ENCODE results near the gene PRDX3.
"Not testable (repeated sequence)": the region's sequence is repeated elsewhere in the genome, so short reads cannot be mapped to it uniquely, and the experiment has no call there.

PRDX3 gene

DNA sequence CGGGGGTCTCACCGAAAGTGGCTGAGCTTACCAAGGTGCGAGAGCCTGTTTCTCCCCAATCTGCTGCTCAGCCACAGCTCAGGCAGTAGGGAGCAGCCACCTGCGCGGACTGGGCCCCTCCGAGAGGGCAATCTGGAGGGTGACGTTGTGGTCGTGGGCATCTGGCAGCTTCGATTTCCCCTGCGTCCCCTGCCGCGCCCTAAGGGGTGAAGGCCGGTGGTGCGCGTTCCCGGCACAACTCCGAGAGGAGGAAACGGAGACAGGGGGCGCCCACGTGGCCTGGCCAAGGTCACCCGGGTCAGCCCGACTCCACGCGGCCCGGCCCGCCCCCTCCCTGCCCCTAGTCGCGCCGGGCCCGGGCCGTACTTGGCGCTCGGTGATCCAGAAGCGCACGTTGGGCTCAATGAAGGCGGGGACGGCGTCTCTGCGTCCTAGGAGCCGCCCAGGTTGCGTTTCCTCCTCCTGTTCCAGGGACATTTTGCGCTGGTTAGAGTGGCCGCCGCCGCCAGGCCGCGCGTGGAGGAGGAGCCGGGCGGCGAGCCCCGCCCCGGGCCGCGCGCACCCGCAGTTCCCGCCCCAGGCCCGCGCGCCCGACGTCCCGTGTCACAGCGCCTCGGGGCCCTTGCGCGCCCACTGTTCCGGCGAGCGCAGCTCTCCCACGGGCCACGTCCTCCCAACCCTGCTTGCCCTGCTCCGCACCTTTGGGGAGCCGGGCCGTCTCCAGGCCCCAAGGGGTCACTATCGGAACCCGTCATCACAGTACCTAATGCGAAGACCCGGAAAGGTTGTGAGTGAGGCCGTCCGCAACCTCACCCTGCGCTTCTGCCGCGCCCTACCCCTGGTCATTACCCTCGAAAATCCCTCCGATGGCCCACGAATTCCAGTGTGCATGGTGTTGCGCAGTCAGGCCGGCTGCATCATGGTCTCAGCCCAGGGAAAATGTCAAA, 13.2 kb downstream of the PRDX3 start, which contains the start of gene SFXN4:
Gene SFXN4, minus strand, starts transcription at position 544 of the 947 bp plus-strand sequence. Its CDS starts 67 bp downstream, at position 477.
- peak; percentile 25 to 73 (median 58) for DNase-seq (ENCODE audit: low read depth in 3 of 3, low spot score in 1 of 3)

DNA sequence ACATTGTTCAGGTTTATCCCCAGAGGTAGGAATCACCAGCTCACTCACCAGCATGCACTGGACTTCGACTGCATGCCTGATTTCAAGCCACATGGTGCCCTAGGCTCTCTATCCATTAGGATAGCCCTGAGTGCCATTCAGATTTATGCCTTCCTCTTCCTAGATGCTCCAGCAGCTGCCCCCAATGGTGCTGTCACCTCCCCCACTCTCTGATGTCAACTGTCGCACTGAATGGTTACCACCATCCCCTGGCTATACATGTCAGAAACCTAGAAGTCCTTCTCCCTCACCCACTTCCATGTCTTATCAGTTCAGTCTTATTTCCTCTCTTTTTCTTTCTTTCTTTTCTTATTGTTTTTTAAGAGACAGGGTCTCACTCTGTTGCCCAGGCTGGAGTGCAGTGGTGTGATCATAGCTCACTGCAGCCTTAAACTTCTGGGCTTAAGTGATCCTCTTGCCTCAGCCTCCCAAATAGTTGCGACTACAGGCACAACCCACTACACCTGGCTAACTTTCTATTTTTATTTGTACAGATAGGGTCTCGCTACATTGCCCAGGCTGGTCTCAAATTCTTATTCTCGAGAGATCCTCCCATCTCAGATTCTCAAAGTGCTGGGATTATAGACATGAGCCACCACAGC, 16.0 kb downstream of the PRDX3 start:
- no peak for DNase-seq (ENCODE audit: low read depth in 3 of 3, low spot score in 1 of 3)

DNA sequence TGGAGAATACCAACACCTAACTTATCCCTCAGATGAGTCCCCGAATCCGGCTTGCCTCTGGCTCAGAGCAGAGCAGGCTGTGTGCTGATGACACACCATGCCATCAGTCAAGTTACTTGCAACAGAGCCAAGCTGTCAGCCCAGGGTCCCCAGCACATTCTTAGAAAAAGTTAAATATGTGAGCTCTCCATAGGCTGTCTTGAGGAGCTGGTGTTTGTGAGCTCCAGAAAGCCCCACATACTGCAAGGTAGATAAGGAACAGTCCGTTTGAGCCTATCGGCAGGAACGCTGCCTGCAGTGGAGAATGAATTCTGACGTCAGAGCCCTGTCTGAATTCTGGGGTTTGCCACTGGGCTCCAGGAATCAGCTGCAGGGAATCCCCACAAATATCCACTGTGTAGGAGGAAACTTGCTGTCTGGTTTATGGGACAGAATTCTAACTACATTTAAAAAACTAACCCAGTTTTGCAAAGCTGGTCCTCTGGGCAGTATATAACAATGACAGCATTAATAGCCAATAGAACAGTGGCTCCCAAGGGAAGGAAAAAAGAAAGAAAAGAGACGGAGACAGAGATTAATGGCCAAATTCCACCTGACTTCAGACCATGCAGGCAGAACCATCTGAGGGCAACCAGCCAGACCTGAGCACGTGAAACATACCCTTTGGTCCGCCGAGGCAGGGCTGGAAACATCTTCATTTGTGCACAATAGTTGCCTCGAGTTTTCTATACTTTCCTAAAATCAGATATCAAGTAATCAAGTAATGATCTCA, 16.7 kb downstream of the PRDX3 start:
- no peak for DNase-seq (ENCODE audit: low read depth in 3 of 3, low spot score in 1 of 3)

DNA sequence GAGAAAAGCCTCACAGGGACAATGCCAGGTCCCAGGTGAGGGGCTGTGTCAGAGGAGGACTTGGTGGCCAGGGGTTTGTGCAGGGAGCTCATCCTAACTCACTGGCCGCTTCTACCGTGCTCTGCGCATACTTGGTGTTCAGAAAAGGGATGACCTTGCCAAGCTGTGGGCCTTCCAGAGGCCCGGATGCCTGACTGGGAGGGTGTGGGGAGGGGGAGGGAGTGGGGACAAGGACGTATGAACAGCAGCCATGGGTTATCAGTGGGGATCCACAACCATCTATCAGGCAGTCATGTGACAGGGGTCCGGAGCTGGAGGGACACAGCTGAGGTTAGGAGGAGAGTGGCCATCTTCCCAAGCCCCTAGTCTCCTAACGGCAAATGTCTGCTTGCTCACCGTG, 19.3 kb downstream of the PRDX3 start:
- DNase-seq (ENCODE audit: low read depth in 3 of 3, low spot score in 1 of 3): no peak

DNA sequence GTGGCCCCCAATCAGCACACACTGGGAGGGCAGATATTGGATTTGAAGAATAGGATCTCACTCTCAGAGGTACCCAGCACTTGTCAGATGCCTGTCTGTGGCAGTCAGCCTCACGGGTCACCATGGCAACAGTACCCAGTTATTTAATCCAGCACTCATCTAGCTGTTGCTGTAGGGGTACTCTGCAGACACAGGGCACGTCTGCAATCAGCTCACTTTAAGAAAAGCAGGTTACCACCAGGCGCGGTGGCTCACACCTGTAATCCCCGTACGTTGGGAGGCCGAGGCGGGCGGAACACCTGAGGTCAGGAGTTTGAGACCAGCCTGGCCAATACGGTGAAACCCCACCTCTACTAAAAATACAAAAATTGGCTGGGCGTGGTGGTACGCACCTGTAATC, 25.0 kb downstream of the PRDX3 start:
- no peak for DNase-seq (ENCODE audit: low read depth in 3 of 3, low spot score in 1 of 3)

DNA sequence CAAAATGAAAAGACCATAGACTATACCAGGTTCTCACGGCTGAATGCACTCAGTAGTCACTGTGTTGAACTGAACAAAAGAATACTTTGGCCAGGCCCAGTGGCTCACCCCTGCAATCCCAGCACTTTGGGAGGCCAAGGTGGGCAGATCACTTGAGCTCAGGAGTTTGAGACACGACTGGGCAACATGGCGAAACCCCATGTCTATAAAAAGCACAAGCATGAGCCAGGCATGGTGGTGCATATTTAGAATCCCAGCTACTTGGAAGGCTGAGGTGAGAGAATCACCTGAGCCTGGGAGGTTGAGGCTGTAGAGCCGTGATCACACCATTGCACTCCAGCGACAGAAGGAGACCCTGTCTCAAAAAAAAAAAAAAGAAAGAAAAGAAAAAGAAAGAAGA, 25.6 kb downstream of the PRDX3 start:
- DNase-seq (ENCODE audit: low read depth in 3 of 3, low spot score in 1 of 3): no peak

DNA sequence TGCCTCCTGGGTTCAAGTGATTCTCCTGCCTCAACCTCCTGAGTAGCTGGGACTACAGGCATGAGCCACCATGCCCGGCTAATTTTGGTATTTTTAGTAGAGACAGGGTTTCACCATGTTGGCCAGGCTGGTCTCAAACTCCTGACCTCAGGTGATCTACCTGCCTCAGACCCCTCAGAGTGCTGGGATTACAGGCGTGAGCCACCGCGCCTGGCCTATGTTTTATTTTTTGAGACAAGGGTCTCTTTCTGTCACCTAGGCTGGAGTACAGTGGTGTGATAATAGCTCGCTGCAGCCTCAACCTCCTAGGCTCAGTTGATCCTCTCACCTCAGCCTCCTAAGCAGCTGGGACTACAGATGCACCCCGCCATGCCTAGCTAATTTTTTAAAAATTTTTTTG, 27.0 kb downstream of the PRDX3 start:
- not testable (repeated sequence) for DNase-seq (ENCODE audit: low read depth in 3 of 3, low spot score in 1 of 3)

DNA sequence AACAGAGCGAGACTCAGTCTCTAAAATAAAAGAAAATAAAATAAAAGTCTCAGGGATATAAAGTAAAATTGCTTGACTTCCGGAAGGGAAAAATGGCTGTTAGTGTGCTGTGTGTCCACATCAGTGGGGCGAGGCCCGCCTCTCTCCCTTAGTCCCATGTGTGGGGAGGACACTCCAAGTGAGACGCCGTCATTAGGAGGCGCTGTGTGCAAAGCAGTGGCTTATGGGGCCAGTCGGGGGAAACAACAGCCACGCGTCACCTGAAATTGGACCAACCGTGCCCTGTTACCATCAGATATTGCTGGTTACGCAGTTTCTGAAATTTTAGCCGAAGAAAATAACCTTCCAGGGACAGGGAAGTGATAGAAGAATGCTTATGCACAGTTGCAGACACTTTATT, 28.9 kb downstream of the PRDX3 start:
- DNase-seq (ENCODE audit: low read depth in 3 of 3, low spot score in 1 of 3): no peak

DNA sequence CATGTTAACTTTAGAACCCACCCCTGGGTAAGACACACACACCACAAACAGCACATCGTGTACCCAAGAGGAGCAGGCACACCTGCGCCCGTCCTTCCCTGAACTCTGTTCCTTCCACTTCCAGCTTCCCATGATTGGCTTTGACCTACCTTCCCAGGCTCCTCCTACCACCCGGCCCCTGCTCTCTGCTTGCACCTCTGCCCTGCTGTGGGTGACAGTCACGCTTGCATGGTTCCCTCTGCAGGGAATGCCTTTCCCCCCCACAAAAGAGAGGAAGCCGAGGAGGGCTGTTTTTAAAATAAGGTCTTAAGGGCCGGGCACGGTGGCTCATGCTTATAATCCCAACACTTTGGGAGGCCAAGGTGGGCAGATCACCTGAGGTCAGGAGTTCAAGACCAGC, 29.5 kb downstream of the PRDX3 start:
- no peak for DNase-seq (ENCODE audit: low read depth in 3 of 3, low spot score in 1 of 3)

DNA sequence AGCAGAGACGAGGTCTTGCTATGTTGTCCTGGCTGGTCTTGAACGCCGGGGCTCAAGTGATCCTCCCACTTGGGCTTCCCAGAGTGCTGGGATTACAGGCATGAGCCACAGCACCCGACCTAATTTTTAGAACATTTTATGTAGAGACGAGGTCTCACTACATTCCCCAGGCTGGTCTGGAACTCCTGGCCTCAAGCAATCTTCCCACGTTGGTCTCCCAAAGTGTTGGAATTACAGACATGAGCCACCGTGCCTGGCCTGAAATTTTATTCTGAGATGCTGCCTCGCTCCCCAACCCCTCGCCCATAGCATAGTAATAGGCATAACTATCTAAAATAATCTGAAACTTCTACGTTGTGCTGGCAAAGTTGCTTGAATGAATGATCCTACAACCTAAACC, 35.0 kb downstream of the PRDX3 start:
- DNase-seq (ENCODE audit: low read depth in 3 of 3, low spot score in 1 of 3): no peak

DNA sequence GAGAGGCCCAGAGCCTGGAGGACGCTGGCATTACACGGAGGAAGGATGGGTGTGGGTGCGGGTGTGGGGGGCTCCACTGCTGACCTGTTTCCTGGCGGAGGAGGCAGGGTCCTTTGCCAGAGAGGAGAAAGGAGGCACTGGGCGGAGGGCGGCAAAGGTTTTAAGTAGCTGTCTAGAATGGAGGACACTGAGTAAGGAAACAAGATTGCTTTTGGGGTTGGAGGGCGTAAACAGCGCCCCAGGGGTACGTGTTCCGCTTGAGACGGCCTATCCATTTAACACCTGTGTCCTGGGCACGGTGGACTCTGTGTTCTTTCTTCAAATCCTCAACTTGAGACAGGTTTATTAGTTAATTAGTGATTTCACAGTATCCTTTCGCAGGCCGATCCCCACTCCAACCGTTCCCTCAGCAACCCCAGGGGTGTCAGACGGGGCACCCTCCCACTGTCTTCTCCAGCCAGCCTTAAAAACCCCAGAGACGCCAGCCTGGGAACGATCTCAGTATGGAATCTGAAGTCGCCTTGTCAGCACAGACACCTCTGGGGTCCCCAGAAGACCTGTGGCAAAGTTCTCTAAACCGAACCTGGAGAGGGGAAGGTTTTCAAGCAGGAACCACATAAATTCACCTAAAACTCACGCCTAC, 37.9 kb downstream of the PRDX3 start:
- no peak for DNase-seq (ENCODE audit: low read depth in 3 of 3, low spot score in 1 of 3)

DNA sequence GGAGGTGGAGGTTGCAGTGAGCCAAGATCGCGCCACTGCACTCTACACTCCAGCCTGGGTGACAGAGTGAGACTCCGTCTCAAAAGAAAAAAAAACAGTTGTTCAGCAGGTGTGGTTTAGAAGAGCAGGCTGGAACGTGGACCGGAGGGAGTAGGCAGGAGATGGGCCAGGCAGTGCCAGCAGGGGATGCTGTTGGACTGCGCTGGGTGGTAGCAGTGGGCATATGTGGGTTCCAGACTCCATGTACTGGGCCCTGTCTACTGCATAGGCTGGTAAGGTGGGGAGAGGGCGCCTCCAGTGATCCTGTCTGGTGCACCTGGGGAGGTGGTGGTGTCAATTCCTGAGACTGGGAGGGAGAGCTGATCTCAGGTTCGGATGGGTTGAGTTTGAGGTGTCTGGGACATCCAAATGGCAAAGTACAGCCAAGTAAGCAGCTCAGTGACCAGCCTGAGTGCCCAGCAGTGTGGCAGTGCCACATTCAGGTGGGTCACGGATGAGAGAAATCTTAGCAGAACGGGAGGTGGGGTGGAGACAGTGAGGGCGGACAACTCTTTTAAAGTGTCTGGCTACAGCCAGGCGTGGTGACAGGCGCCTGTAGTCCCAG, 39.0 kb downstream of the PRDX3 start:
- peak; percentile 8 to 28 (median 21) for DNase-seq (ENCODE audit: low read depth in 3 of 3, low spot score in 1 of 3)

DNA sequence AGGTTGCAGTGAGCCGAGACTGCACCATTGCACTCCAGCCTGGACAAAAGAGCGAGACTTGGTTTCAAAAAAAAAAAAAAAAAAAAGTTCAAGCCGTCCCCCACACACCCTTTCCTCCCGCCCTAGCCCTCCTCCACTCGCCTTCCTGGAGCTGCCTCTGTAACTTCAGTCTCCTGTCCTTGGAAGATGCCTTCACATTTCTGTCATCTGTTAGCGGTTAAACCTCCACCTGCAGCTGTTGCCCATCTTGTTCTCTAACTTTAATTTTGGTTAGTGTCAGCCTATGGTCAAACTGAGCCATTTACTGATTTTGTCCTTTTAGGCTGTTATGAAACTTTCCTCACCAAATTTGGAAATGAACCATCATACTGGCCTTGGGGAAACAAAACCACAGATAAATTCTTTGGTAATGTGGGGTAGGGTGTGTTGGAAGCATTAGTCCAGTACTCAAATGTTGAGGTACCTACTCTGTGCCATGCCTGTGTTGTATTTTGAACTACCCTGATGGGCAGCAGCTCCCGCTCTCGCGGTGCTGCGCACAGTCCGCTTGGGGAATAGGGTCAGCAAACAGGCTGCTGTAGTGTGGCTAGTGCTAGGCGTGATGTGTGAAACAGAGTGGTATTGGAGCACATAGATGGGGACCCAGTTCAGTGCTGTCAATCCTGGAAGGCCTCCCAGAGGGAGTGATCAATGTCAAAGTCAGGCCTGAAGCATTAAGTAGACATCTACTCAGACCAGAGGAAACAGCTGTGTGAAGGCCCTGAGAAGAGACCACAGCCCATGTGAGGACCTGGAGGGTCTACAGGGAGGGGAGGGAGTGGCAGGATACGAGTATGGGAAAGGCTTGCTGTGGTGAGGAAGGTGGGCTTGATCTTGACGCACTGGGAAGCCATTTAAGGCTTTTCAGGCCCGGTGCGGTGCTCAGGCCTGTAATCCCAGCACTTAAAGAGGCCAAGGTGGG, 40.0 kb downstream of the PRDX3 start:
- no peak for DNase-seq (ENCODE audit: low read depth in 3 of 3, low spot score in 1 of 3)

DNA sequence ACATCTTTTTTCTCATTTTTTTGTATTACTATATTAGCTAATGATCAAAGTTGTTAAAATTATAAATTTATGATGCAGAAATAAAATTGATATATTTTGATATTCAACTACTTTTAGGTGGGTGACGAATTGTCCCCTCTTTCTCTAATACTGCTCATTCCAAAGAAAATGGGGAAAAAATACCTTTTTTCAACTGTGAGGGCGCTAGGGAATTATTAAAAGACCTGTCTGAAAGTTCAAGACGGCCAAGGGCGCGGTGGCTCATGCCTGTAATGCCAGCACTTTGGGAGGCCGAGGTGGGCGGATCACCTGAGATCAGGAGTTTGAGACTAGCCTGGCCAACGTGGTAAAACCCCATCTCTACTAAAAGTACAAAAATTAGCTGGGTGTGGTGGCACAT, 40.7 kb downstream of the PRDX3 start:
- DNase-seq (ENCODE audit: low read depth in 3 of 3, low spot score in 1 of 3): not testable (repeated sequence)

DNA sequence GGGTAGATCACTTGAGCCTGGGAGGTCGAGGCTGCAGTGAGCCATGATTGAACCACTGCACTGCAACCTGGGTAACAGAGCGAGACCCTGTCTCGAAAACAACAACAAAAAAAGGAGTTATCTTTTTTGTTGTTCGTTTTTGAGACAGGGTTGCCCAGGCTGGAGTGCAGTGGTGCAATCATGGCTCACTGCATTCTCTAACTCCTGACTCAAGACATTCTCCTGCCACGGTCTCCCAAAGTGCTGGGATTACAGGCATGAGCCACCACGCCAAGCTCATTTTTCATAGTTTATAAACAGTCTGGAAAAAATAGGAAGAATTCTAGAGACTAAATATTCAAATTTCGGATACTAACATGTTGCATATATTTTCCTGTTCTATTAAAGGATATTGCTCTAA, 42.5 kb downstream of the PRDX3 start:
- DNase-seq (ENCODE audit: low read depth in 3 of 3, low spot score in 1 of 3): no peak

DNA sequence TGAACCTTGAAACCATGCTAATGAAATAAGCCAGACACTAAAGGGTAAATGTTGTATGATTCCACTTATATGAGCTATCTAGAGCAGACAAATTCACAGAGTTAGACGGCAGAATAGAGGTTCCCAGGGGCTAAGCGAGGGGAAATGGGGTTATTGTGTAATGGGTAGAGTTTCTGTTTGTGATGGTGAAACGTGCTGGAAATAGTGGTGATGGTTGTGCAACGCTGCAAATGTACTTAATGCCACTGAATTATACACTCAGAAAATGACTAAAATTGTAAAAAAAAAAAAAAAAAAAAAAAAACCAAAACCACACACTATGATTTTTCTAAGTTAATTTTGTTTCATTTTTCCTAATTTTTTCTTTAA, 43.1 kb downstream of the PRDX3 start:
- no peak for DNase-seq (ENCODE audit: low read depth in 3 of 3, low spot score in 1 of 3)

DNA sequence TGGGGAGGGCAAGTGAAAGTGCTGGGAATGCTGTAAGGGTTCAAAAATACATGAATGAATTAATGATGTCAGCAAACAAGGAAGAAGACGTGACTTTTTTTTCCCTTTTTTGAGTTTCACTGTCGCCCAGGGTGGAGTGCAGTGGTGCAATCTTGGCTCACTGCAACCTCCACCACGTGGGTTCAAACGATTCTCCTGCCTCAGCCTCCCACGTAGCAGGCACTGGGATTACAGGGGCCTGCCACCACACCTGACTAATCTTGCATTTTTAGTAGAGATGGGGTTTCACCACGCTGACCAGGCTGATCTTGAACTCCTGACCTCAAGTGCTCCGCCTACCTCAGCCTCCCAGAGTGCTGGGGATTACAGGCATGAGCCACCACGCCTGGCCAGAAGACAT, 44.7 kb downstream of the PRDX3 start:
- DNase-seq (ENCODE audit: low read depth in 3 of 3, low spot score in 1 of 3): no peak

DNA sequence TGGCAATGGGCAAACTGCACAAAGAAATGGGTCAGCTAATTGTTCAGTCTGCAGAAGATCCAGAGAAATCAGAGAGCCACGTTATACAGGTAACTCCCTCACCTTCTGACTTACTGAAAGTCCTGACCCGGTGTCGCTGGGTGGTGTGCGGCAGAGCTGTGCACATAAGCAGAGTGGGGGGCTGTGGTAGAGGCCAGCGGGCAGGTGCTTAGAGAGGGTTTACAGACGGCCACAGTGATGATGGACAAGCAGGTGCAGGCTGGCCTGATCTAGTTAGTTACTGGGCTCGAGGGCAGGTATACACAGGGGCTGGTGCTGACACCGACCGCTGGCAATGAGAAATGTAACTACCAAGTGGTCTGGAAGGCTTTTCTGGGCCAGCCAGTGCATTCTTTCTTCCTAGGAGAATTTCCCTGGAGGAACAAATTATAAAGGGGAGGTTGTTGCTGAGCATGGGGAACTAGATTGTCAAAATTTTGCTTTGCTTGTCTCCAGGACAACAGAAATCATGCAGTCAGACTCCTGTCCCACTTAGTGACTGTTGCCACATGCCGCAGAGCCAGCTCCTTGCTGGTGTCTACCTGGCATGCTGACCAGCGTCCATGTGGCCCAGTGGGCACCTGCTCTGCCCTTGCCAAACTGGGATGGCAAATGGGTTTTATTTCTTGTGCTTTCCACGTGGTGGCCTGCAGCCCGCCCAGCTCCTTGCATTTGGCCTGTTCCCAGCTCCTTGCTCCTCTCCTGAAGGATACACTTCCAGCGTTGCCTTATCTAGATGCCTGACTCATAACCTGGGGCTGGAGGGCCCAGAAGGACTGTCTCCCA, 45.9 kb downstream of the PRDX3 start:
- no peak for DNase-seq (ENCODE audit: low read depth in 3 of 3, low spot score in 1 of 3)

Measured in stimulated activated CD4-positive, alpha-beta T cell treated with anti-CD3 and anti-CD28 coated beads, TNF-alpha, amount 100 ng/mL, for 1 hour (primary cell).